GM21515 (cell line): ENCODE data around the gene C1QBP.
"Not testable (repeated sequence)": the region's sequence is repeated elsewhere in the genome, so short reads cannot be mapped to it uniquely, and the experiment has no call there.

Experiments
- ATAC-seq: cut with Tn5 transposase; IDR thresholded peaks from one replicate; pipeline ENCODE4 v1.9.1; 2021; ENCODE audit not compliant: unreplicated experiment

The C1QBP gene, protein sequence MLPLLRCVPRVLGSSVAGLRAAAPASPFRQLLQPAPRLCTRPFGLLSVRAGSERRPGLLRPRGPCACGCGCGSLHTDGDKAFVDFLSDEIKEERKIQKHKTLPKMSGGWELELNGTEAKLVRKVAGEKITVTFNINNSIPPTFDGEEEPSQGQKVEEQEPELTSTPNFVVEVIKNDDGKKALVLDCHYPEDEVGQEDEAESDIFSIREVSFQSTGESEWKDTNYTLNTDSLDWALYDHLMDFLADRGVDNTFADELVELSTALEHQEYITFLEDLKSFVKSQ

DNA sequence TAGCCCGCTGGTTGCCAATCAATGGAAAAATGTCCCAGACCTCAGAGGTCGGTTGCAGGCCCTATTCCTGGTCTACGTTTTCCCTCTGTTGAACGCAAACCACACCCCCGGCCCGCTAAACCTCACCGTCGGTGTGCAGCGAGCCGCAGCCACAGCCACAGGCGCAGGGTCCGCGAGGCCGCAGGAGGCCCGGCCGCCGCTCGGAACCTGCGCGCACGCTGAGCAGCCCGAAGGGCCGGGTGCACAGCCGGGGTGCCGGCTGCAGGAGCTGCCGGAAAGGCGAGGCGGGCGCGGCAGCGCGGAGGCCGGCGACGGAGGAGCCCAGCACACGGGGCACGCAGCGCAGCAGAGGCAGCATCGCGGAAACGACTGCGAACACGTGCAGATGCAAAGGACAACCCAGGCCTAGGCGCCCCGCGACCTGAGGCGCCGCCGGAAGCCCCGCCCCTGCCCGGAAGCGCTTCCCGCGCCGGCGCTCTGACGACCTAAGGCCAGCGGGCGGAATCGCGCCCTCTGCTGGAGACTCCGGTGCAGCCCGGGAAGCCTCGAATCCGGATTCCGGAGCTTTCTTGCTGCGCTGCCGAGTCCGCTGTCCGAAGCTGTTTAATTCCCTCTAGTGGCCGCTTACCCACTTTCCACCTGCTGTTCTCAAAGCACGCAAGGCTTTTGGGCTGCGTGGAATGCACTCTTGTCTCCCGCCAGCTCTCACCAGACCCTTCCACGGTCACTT, at the start of gene C1QBP:
Gene C1QBP, minus strand, starts transcription at position 440 of the 730 bp plus-strand sequence. Its CDS starts 82 bp downstream, at position 358.
- peak; percentile 79 for ATAC-seq

DNA sequence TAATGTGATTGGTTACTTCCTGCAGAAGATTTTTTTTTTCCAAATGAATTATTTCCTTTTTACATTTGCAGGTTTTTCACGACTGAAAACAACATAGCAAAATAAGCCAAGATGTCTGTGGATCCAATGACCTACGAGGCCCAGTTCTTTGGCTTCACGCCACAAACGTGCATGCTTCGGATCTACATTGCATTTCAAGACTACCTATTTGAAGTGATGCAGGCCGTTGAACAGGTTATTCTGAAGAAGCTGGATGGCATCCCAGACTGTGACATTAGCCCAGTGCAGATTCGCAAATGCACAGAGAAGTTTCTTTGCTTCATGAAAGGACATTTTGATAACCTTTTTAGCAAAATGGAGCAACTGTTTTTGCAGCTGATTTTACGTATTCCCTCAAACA, 49.8 kb upstream of the C1QBP start:
- no peak for ATAC-seq

DNA sequence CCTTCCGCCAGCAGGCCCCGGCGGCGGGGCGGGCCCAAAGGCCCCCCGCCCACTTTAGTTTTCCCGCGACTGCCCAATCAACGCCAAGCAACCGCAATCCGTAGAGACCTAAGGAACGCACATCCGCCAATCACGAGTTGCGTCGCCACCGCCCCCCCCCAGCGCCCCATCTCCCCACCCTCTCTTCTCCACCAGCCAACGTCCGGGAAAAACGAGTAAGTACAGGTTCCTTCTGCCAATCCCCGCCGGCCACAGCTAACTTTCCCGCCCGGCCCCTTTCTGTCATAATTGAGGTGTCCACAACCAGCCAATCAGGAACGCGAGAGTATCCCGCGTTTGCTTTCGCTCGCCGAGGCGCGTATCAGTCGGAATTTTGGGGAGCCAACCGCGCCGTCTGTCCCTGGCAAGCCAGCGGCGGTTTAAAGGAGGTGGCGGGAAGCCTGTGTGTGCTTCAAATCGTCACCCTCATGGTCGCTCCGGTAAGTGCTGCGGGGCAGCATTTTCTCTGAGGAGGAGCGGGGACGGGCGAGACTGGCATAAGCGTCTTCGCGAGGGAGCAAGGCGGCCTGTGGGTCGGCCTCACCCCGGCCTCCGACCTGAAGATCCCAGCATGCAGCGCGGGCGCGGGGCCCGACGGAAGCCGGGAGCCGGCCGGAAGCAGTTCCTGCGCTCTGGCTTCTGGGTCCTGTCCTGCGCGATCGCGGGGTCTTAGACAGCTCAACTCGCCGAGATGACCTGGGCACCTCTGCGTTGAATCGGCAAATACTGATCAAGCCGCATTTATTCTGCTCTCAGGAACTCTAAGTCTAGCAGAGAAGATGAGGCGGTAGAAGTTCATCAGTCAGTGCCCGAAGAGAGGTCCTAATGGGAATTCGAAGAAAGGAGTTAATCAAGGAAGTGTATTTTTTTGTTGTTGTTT, 47.5 kb upstream of the C1QBP start, which contains the start of gene MIS12:
Gene MIS12, plus strand, starts transcription at position 361 of the 919 bp plus-strand sequence. CDS start 2,297 bp downstream, outside the sequence.
- ATAC-seq: peak; percentile 84

DNA sequence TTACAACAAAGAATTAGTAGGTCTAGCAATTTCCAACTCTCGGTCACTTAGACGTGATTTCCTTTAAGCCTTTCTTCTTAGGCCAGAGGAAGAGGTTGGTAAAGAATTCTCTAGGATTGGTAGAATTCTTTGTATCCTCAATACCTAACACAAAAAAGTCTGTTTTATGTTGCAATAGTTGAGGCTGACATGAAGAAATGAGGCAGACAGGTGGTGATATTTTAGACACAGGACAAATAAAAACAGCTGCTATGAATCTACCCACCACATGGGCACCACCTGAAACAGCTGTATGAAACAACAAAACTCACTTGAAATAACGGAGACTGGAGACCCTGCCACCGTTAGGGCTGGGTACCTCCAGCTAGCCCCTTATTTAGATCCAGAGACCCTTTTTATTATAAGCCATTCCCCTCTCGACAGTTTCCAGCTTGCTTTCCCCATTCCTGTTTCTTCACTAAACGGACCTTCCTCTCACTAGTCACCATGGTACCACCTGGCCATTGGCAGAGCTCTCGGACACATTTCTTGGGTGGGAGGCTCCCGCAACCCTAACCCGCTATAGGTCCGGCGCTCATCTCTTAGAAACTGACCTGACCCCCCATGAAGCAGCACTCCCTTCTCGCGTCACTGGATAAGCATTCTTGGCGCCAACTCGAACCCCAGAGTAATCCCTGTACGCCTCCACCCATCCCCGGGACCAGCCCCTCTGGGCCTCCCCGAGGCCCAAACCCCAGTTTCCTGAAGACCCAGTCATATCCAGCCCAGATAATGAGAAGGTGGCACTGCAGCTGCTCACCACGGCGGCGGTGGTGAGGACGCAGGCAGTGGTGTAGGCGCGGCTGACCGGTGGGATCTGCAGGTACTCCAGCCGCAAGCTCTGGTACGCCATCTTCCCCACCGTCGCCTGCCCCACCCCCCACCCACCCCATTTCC, 46.6 kb upstream of the C1QBP start, which contains the start of gene DERL2:
Gene DERL2, minus strand, starts transcription at position 909 of the 936 bp plus-strand sequence. Its CDS starts 17 bp downstream, at position 892.
- ATAC-seq: peak; percentile 19

DNA sequence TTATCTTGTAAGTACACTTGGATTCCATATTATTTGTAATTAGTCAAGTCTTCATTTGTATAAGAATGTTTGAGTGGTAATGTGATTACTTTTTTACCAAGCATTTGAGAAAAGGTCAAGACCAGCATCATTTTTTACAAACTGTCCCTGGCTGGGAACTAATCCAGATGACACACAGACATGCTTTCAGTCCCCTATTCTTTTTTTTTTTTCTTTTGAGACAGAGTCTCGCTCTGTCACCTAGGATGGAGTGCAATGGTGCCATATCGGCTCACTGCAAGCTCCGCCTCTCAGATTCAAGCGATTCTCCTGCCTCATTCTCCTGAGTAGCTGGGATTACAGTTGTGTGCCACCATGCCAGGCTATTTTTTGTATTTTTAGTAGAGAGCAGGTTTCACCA, 42.5 kb upstream of the C1QBP start:
- no peak for ATAC-seq

DNA sequence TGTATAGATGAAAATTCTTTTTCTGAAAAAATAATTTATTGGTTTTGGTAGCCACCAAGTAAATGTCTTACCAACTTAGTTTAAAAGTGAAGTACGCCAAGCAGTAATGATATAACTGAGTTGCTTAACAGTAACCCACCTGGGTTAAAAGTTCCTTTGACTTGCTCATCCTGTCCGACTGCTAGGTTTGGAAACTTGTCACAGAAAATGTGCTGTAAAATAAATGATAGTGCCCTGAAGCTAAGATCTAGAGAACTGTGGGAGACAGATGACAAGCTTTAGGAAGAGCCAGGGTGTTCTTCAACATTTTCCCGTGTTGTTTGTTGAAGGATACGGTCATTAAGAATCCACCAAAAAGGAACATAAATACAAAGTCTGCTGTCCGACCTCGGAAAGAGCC, 42.0 kb upstream of the C1QBP start:
- ATAC-seq: no peak

DNA sequence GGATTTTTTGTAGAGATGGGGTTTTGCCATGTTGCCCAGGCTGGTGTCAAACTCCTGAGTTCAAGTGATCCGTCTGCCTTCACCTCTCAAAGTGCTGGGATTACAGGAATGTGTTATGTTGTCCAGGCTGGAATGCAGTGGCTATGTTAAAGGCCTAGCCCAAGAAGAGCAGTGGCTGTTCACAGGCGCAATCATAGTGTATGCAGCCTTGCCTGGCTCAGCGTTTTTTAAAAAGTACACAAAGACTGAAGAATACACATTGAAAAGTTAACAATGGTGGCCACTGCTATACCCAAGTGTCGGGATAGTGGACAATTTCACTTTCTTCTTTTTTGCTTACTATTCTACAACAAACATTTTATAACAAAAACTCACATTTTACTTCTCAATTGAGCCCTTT, 40.0 kb upstream of the C1QBP start:
- no peak for ATAC-seq

DNA sequence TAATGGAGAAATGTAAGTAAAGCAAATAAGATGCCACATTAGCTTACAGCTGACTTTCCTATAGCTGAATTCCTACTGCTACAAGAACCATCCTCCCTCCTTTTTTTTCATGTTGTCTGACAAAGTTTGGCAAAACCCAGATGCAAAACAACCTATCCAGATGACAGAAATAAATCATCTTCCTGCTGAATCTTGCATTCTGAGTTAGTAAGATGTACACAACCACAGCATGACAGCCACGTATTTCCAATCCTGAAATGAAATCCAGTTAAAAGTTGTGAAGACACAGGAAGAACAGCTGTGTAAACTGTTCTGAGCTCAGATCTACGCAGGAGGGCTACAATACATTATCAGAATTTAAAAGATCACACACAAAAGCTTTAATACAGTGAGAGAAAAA, 35.0 kb upstream of the C1QBP start:
- ATAC-seq: no peak

DNA sequence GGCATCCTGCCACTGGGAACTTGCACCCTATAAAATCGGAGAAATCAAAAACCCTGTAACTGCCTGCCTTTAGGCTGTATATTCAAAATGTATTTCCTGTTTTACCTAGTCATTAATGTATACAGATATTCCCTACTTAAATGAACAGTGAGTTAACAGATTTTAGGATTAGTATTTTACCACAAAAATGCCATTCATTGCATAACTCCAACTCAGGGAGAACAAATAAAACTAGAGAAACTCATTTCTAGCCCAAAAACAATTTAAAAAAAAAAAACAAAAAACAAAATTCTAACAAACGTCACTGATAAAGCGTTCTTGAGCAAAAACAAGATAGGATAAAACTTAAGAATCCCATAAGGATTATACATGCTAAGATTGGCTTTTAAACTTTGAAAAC, 33.6 kb upstream of the C1QBP start:
- no peak for ATAC-seq

DNA sequence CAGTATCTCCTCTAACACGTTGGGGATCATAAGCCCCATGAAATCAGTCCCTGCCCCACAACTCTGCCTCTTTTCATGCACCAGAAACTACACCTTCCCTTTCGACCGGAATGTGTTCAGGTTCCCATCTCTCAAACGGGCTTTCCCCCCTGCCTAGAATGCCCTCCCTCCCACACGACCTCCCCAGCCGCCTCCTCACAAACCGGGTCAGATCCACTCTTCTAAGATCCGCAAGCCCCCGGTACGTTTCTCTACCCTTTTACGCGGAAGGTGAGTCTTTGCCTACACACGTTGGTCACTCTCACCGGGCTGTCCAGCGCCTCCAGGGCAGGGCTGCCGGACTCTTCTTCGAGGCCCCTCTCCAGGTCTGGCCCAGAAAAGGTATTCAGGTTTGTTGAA, 29.1 kb upstream of the C1QBP start:
- no peak for ATAC-seq

DNA sequence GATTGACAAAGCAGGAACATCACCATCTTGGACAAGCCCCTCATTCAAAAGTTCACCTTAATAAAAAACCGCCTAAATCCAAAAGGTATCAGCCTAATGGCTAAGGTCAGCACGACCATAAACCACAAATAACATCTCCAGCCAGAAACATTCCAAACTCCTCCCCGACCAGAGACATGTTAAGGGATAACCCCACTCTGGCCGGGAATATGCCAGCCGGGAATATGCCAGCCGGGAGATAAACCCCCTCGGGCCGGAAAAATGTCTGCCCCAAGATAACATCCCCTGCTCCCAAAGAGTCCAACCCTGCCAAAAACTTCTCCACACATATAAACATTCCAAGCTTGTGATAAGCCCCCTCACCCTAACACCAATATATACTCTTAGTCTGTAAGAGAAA, 28.5 kb upstream of the C1QBP start:
- ATAC-seq: no peak

DNA sequence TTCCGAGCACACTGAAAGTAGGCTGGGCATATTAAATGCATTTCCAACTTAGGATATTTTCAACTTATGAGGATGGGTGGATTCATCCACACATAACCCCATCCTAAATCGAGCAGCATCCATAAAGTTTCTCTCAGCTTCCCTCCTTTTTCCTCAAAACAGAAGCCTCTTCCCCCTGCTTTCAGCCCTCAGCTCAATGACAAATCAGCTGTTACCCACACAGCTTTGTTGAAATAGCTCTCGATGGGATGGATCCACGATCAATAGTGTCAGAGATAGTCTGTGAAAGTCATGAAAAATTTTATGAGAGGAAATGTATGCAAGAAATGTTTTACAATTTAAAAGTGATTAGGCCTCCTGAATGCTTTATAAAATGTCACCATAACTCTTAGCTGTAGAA, 27.3 kb upstream of the C1QBP start:
- ATAC-seq: no peak

DNA sequence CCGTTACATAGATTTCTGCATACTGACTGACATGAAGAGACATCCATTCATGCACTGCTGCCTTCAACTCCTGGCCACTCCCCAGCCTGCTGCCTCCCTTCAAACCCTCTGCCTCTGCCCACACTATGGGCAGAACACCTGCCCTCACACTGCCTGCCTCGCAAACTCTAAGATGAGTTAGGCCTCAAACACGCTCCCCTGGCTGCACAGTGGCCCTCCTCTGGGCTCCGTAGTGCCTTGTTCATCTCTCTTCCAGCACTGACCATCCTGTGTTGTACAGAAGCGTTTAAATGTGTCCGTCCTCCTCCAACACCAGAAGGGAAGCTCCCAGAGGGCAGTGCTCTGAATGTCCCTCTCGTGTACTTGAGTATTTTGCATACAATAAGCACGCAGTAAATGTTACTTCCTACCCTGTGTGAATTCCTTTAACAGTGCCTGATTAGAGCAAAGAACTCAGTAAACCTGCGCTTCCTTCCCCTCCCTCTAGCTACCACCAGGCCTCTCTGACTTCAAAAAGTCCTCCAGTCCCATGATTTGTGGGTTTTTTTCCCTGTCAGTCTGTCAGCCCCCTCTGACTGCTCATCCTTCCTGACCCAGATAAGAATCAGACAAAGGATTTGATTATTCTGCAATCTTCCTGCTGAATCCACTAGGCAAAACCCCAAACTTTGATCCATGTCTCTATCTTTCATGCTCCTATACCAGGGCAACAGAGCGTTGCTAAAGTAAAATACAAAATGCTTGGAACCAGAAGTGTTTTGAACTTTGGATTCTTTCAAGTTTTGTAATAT, 26.0 kb upstream of the C1QBP start:
- no peak for ATAC-seq

DNA sequence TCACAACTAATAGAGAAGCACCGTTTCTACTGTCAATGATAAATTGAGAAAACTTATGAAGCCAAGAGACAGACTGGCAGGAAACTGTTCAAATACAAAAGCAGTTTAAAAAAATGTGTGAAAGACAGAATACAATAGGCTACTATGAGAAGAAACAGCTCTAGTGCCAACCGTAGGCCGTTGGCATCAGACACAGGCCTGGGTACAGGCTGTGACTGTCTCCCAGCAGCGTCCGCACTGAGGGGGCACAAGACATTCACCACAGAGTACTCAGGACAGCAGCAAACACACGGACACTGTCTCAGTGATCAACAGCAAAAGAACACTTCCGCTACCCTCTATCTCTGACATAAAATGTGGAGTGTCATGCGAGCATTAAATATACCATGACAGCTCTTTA, 7.8 kb upstream of the C1QBP start:
- ATAC-seq: no peak

DNA sequence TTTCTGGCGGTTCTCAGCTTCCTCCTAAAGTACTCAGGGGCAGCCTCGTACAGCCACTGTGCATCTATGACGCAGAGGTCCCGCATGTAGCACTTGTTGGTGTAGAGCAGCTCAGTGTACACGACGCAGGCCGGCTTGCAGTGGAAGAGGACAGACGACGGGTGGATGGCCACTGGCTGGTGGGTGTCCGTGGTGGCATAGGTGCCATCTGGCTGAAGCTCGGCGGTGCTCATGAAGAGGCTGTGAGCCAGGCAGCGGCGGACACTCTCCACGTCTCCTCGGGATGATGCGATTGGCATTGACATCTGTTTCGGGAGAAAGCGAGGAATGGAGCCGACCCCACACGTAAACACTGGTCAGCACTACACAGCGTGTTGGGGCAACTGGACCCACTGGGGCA, 5.3 kb upstream of the C1QBP start:
- no peak for ATAC-seq

DNA sequence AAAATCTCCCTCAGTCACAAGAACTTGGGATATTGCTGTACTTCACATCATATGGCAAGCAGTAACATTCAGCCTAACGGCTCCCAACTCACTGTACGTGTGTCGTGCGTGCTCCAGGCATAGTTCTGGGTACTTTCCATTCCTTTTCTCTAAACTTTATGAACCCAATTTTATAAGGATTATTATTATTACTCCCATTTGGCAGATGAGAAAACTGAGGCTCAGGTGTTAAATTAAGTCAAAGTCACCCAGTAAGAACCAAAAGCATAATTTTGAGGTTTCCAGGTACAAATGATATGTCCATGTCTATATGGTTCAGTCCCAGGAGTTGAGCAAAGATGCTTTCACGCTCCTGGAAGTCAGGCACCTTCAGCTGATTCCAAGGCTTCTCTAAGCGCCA, 4.8 kb upstream of the C1QBP start:
- ATAC-seq: no peak

DNA sequence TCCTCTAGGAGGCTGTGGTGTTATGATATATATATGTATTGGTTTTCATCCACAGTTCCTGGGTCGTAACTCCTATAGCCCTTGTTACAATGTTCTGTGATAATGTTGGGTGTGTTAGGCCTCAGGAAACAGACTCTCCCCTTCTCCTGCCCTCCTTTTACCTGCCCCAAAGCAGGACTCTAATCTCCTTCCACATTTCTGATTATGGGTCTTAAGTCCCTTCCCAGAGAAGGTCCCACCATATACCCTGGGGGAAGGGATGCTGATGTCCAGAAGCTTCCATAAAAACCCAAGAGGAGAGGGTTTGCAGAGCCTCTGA, 450 bp upstream of the C1QBP start:
- no peak for ATAC-seq

DNA sequence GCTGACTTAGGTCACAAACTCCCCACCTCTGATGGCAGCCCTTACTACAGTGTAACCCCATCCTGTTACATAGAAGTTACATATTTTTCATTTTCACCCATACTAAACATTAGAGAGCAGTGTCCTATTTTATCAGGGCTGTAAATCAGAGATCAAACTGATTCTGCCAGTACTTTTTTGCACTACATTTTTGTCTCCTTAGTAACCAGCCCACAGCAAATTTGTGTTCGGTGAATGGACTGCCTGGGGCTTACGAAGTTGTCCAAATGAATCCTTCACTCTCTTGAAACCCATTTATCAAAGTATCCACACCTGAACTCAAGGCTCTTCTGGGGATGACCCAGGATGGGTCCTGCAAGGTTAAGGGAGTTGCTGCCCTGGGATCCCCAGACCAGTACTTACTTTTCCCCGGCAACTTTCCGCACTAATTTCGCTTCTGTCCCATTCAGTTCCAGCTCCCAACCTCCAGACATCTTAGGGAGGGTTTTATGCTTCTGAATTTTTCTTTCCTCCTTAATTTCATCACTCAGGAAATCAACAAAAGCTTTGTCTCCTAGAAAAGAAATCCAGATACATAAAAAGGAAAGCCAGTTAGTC, 1.1 kb downstream of the C1QBP start:
- no peak for ATAC-seq

DNA sequence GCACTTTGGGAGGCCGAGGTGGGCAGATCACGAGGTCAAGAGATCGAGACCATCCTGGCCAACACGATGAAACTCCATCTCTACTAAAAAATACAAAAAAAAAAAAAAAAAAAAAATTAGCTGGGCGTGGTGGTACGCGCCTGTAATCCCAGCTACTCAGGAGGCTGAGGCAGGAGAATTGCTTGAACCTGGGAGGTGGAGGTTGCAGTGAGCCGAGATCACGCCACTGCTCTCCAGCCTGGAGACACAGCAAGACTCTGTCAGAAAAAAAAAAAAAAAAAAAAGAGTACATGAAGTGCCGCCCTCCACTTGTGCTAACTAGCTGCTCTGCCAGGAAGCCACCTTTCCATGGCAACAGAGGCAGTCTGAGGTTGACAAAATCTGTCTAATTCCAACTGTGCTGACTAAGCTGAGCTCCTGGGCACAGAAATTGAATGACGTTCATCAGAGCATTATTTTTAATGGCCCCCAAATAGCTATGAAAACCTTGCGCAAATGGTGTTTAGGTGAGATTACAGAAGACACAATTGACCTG, 3.1 kb downstream of the C1QBP start:
- ATAC-seq: not testable (repeated sequence)
